Kidney epithelial cell (primary cell): ENCODE measurements around the gene PRKCQ. TPM values are rescaled to one million over a fixed set of nuclear protein-coding genes. Genes with fewer than 3 reads are reported as not detected.

Experiments used
- DNase-seq: peaks from one replicate; pipeline ENCODE4 v3.0.0-alpha.2; 2010; ENCODE audit warnings: low read depth
- H3K27me3 ChIP-seq: 2 replicates; pipeline ENCODE4 v1.6.0; 2011; ENCODE audit warnings: low read length; ENCODE audit not compliant: control insufficient read depth, insufficient read depth
- H3K36me3 ChIP-seq: 2 replicates; pipeline ENCODE4 v1.5.1; 2011; ENCODE audit warnings: low read length; ENCODE audit not compliant: control insufficient read depth, insufficient read depth
- H3K4me3 ChIP-seq: 2 replicates; pipeline ENCODE4 v1.5.1; 2011; ENCODE audit warnings: low read depth, mild to moderate bottlenecking, control low read depth, low read length
- total RNA-seq: library from RNA; depleted of rRNA; stranded (reverse); fragments of >200 nt; gene quantifications from 2 replicates; pipeline ENCODE4 v1.2.3, GENCODE V29; 2015
- TF ChIP-seq, protein P1 (sequence below): IDR thresholded peaks from 2 replicates; pipeline ENCODE4 v1.5.1; 2011; ENCODE audit warnings: mild to moderate bottlenecking, moderate library complexity, low read length, control low read depth, inconsistent platforms; ENCODE audit not compliant: insufficient read depth, poor library complexity, severe bottlenecking

The PRKCQ gene
- total RNA-seq, 1 donor from 2014 or later: 8.1 TPM

DNA sequence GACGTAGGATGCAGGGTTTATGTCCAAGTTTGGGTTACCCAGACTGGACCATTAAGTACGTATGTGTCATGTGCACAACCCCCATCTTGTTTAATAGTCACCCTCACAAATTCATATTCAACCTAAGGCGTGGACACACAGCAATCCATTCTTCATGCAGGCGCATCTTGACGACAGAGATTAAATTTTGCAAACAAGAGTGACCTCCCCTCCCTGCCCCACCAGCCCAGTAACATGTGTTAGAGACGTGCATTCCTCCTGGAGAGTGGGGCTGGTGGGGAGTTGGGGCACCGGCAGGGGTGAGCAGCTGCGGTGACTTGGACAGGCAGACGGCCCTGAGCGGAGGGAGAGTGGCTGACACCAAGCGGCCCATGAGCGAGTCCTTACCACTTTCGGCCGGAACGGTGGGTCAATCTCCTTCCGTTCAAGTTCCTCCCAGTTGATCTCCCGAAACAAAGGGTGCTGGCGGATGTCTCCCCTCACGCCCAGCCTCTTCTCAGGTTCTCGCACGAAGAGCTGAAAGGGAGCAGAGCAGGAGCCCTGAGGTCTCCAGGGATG is 149.6 kb downstream of the PRKCQ start:
- Histone ChIP-seq H3K4me3 (no peak overlapping the region), H3K36me3 (no peaks in the 10 kb centered on the region), H3K27me3 (no peaks in the 10 kb centered on the region)
- no peak for DNase-seq
- TF ChIP-seq, protein P1, sequence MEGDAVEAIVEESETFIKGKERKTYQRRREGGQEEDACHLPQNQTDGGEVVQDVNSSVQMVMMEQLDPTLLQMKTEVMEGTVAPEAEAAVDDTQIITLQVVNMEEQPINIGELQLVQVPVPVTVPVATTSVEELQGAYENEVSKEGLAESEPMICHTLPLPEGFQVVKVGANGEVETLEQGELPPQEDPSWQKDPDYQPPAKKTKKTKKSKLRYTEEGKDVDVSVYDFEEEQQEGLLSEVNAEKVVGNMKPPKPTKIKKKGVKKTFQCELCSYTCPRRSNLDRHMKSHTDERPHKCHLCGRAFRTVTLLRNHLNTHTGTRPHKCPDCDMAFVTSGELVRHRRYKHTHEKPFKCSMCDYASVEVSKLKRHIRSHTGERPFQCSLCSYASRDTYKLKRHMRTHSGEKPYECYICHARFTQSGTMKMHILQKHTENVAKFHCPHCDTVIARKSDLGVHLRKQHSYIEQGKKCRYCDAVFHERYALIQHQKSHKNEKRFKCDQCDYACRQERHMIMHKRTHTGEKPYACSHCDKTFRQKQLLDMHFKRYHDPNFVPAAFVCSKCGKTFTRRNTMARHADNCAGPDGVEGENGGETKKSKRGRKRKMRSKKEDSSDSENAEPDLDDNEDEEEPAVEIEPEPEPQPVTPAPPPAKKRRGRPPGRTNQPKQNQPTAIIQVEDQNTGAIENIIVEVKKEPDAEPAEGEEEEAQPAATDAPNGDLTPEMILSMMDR: no peak

DNA sequence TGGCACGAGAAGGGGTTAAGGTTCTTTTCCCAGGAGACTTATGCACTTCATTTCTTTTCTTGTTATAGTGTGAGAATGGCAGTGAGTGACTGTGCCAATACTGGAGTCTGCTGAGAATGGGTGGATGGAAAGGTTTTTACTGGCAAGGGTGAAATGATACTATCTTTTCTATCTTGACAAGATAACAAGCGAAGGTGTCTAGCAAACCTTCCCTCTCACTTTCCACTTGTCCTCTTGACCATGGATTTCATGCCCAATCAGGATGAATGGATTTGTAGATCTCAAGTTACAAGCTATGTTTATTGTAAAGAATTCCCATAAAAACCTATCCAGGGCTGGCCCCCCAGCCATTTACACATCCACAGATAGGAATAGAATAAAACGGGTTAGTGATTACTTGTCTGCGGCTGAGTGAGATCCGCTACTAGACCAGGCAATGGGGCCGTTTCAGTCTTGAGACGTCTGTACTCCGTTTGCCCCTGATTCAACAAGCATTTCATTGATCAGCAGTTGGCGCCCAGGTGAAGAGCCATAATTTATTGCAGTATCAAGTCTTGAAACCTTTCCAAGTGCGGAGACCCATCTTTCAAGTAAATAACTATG is 152.6 kb downstream of the PRKCQ start:
- Histone ChIP-seq H3K4me3 (no peak overlapping the region), H3K36me3 (no peaks in the 10 kb centered on the region), H3K27me3 (no peaks in the 10 kb centered on the region)
- no peak for DNase-seq
- TF ChIP-seq, protein P1: no peak

- no peak for DNase-seq
- TF ChIP-seq, protein P1: no peak
- no peak overlapping the region for H3K4me3 ChIP-seq
- H3K36me3 ChIP-seq: no peaks in the 10 kb centered on the region
- H3K27me3 ChIP-seq: no peaks in the 10 kb centered on the region
Observed at GRCh38 chr10:6426317-6426716, 153.8 kb downstream of the PRKCQ start.

GRCh38 chr10:6423413-6424170 is 156.5 kb downstream of the PRKCQ start:
- Histone ChIP-seq H3K36me3 (no peaks in the 10 kb centered on the region), H3K27me3 (no peaks in the 10 kb centered on the region), H3K4me3 (no peak overlapping the region)
- no peak for DNase-seq
- TF ChIP-seq, protein P1: no peak

DNA sequence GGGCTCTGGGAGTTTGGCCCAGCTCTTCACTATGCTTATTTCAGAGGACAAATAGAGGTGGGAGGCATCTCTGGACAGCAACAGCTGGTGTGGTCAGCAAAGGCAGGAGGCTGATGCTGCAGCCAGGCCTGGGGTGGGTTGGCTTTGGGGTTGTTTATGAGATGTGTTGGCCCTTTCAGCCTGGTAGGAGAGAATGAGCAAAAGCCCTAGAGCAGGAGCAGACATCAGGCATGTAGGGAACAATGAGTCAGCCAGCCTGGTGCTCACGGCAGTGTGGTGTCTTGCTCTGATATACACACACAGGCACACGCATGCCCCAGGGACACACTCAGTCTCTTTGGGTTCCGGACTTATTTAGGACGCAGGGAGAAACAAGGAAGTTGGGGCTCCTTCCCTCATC is 157.1 kb downstream of the PRKCQ start:
- no peak overlapping the region for H3K4me3 ChIP-seq
- no peaks in the 10 kb centered on the region for H3K36me3 ChIP-seq
- H3K27me3 ChIP-seq: peaks cover 3% of the 10 kb centered on the region
- TF ChIP-seq, protein P1: no peak
- DNase-seq: no peak
